Gastrocnemius medialis (tissue), 4 donors: Measurements from ENCODE around the gene NCL. TPM values are rescaled to one million over a fixed set of nuclear protein-coding genes. Genes with fewer than 3 reads are reported as not detected.

Source experiments
- ATAC-seq, 2 donors: fragments of 150-250 bp; one replicate each; pipeline ENCODE4 v1.9.1; 2016
- DNase-seq, 2 donors: peaks; one replicate each; pipeline ENCODE4 v3.0.0-alpha.2; 2019
- H3K27ac ChIP-seq, 4 donors: fragments of 200-600 bp; sonication (generic); 1 replicate in 1 of 4; 2 replicates in 3 of 4; pipeline ENCODE4 v1.5.1; 2016 to 2018; ENCODE audit warnings: mild to moderate bottlenecking in 2 of 4, moderate library complexity in 1 of 4
- H3K27me3 ChIP-seq, 3 donors: fragments of 200-600 bp; sonication (generic) in 2 of 3; 1 replicate in 1 of 3; 2 replicates in 2 of 3; pipeline versions ENCODE4 v1.5.1 to v1.6.0; 2016 to 2019; ENCODE audit warnings: mild to moderate bottlenecking in 1 of 3, moderate library complexity in 1 of 3
- H3K36me3 ChIP-seq, 2 donors: fragments of 200-600 bp; sonication (generic) in 1 of 2; one replicate each; pipeline ENCODE4 v1.5.1; 2017 to 2018
- H3K4me1 ChIP-seq, 2 donors: fragments of 200-600 bp; sonication (generic) in 1 of 2; one replicate each; pipeline ENCODE4 v1.5.1; 2016 to 2017; ENCODE audit warnings: mild to moderate bottlenecking in 2 of 2
- H3K4me3 ChIP-seq, 4 donors: fragments of 200-600 bp; sonication (generic) in 3 of 4; 1 replicate in 1 of 4; 2 replicates in 3 of 4; pipeline ENCODE4 v1.5.1; 2016 to 2019; ENCODE audit warnings: mild to moderate bottlenecking in 2 of 4
- H3K9me3 ChIP-seq, 3 donors: fragments of 200-600 bp; sonication (generic) in 2 of 3; 1 replicate in 1 of 3; 2 replicates in 2 of 3; pipeline ENCODE4 v1.5.1; 2016 to 2019
- POLR2A ChIP-seq, 2 donors: fragments of 450-650 bp; IDR thresholded peaks; one replicate each; pipeline ENCODE4 v1.6.1; 2017; ENCODE audit warnings: antibody characterized with exemption in 2 of 2, mild to moderate bottlenecking in 2 of 2, moderate library complexity in 2 of 2
- in situ Hi-C, 4 donors: fragments of 200-750 bp; cut with MboI; loops; one replicate each; pipeline versions ENCODE4 v1.15.0 to v1.8.0; 2017; ENCODE audit warnings: low sequenced_read_pairs in 4 of 4
- intact Hi-C: fragments of 100-400 bp; cut with DNase I; formaldehyde crosslinking; loops from one replicate; pipeline ENCODE4 v1.15.1; 2023; ENCODE audit warnings: low total_unique reads
- total RNA-seq, 4 donors: library from RNA; depleted of rRNA; stranded (reverse); fragments of >200 nt; gene quantifications; one replicate each; pipeline versions ENCODE4 v1.1.0 to v1.2.3, GENCODE V29; 2016
- TF ChIP-seq, protein P1 (sequence below), 5 experiments: fragments of 450-650 bp in 3 of 5; fragments of 200-600 bp in 2 of 5; sonication (generic) in 2 of 5; IDR thresholded peaks in 4 of 5; conservative IDR thresholded peaks in 1 of 5; 1 replicate in 4 of 5; 2 replicates in 1 of 5; pipeline ENCODE4 v1.5.1; 2016 to 2019; ENCODE audit warnings: antibody characterized with exemption in 5 of 5, mild to moderate bottlenecking in 3 of 5, moderate library complexity in 3 of 5

The NCL gene
- total RNA-seq, 4 donors from 2014 or later: 48.8 to 174 (median 124) TPM

DNA sequence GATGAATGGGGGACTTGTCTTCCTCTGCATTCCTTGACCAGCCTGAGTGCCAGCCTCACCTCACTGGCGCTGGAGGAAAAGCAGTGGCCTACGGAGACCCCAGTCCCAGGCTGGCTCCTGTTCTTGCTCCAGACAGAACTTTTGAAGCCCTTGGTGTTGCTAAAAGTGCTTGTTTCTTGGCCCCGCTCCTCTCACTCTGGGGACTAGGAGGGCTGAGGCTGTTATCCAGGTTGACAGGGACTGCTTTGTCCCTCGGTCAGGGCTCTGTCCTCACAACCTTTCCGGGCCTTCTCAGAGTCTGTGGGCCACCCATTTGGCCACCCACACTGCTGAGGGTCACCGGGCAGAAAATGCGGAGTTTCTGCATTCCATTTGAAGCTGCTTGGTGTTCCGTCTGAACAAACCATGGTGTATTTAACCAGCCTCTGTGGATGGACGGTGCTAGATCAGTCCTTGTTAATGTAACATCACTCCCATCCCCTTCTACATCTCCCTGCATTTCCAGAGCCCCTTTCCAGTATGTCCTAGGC is 43.2 kb downstream of the NCL start:
- no peak overlapping the region for H3K27ac ChIP-seq
- no peak overlapping the region for H3K4me3 ChIP-seq
- no peaks in the 10 kb centered on the region for H3K4me1 ChIP-seq
- H3K36me3 ChIP-seq: no peaks in the 10 kb centered on the region
- ATAC-seq: no peak
- no peak for DNase-seq
- intact Hi-C loops: no loop called here
- in situ Hi-C loops: loop anchor here in 2 of 4 donors (25.0 kb wide), 2 partner anchors 184 to 309 kb away; no protein-coding TSS in a partner anchor
- H3K27me3 ChIP-seq: peaks cover 0 to 4% (median 3%) of the 10 kb centered on the region in 3 donors
- TF ChIP-seq, protein P1, sequence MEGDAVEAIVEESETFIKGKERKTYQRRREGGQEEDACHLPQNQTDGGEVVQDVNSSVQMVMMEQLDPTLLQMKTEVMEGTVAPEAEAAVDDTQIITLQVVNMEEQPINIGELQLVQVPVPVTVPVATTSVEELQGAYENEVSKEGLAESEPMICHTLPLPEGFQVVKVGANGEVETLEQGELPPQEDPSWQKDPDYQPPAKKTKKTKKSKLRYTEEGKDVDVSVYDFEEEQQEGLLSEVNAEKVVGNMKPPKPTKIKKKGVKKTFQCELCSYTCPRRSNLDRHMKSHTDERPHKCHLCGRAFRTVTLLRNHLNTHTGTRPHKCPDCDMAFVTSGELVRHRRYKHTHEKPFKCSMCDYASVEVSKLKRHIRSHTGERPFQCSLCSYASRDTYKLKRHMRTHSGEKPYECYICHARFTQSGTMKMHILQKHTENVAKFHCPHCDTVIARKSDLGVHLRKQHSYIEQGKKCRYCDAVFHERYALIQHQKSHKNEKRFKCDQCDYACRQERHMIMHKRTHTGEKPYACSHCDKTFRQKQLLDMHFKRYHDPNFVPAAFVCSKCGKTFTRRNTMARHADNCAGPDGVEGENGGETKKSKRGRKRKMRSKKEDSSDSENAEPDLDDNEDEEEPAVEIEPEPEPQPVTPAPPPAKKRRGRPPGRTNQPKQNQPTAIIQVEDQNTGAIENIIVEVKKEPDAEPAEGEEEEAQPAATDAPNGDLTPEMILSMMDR (IDR thresholded peaks at IDR 0.05 in 4 of 5, conservative IDR thresholded peaks at IDR 0.05 in 1 of 5): no peak
- no peak for TF ChIP-seq POLR2A (IDR thresholded peaks at IDR 0.05)
- no peaks in the 10 kb centered on the region for H3K9me3 ChIP-seq

DNA sequence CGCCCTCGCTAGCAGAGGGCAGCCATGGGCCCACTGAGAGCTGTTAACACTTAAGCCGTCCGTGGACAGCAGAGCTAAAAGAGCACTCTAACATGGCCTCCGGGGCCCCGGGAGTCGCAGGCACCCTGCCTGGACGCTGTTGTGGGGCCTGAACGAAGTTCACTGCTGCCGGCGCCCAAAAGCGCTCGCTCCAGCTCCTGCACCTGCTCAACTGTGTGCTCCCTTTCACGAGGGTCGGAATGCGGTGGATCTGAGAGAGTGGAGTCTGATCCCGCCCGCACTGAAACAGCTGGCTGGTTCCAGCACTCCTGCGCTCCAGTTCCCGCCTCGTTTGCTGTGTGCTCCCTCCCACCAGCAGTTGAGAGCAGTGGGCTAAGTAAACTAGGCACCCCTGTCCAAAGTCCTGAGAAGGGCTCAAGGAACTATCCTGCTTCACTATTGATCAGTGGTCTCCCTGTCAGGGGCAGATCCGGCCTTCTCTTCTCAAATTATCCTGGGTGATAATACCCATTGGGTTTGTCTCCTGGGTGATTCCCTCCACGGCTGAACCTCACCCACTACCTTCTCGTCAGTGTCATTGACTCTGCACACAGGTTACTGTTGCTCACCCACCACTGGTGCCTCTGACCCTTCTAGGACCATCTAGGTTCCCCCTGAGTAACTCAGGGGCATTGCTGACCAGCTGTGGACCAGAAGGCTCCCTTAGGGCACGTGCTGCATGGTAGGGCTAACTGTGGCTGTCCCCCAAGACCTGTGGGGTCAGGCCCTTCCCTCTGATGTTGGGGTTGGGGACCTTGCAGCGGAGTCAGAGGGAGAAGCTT is 45.3 kb downstream of the NCL start:
- TF ChIP-seq, protein P1 (IDR thresholded peaks at IDR 0.05 in 4 of 5, conservative IDR thresholded peaks at IDR 0.05 in 1 of 5): no peak
- TF ChIP-seq POLR2A (IDR thresholded peaks at IDR 0.05): no peak
- H3K9me3 ChIP-seq: no peaks in the 10 kb centered on the region
- H3K27me3 ChIP-seq: peaks cover 0 to 10% (median 4%) of the 10 kb centered on the region in 3 donors
- H3K27ac ChIP-seq: no peak overlapping the region
- H3K4me1 ChIP-seq: no peaks in the 10 kb centered on the region
- no peak for DNase-seq
- in situ Hi-C loops: loop anchor here in 3 of 4 donors (10.0 to 25.0 kb wide), 3 partner anchors 182 to 314 kb away; no protein-coding TSS in a partner anchor
- intact Hi-C loops: loop anchor here (10.0 kb wide), 1 partner anchor 124 kb away; no protein-coding TSS in a partner anchor
- no peaks in the 10 kb centered on the region for H3K36me3 ChIP-seq
- no peak for ATAC-seq
- H3K4me3 ChIP-seq: no peak overlapping the region

DNA sequence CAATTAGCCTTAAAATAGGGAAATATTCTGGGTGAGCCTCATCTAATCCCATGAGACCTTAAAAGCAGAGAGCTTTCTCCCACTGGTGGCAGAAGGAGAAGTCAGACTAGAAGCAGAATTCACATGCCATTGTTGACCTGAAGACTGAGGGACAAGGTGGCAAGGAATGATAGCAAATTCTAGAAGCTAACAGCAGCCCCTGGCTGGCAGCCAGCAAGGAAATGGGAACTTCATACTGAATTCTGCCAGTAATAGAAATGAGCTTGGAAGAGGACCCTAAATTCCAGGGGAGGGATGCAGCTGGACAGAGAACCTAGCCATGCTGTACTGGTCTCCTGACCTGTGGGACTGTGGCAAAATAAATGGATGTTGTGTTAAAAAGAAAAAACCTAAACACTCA is 49.3 kb downstream of the NCL start:
- no peak overlapping the region for H3K4me3 ChIP-seq
- in situ Hi-C loops: loop anchor here in 3 of 4 donors (10.0 to 25.0 kb wide), 3 partner anchors 178 to 310 kb away; no protein-coding TSS in a partner anchor
- H3K27me3 ChIP-seq: peaks cover 0 to 10% (median 4%) of the 10 kb centered on the region in 3 donors
- TF ChIP-seq, protein P1 (IDR thresholded peaks at IDR 0.05 in 4 of 5, conservative IDR thresholded peaks at IDR 0.05 in 1 of 5): no peak
- TF ChIP-seq POLR2A (IDR thresholded peaks at IDR 0.05): no peak
- intact Hi-C loops: loop anchor here (10.0 kb wide), 1 partner anchor 120 kb away; no protein-coding TSS in a partner anchor
- ATAC-seq (no peak), DNase-seq (no peak)
- H3K4me1 ChIP-seq: peaks cover 0 to 5% of the 10 kb centered on the region in 2 donors
- no peaks in the 10 kb centered on the region for H3K36me3 ChIP-seq
- H3K9me3 ChIP-seq: no peaks in the 10 kb centered on the region
- no peak overlapping the region for H3K27ac ChIP-seq

DNA sequence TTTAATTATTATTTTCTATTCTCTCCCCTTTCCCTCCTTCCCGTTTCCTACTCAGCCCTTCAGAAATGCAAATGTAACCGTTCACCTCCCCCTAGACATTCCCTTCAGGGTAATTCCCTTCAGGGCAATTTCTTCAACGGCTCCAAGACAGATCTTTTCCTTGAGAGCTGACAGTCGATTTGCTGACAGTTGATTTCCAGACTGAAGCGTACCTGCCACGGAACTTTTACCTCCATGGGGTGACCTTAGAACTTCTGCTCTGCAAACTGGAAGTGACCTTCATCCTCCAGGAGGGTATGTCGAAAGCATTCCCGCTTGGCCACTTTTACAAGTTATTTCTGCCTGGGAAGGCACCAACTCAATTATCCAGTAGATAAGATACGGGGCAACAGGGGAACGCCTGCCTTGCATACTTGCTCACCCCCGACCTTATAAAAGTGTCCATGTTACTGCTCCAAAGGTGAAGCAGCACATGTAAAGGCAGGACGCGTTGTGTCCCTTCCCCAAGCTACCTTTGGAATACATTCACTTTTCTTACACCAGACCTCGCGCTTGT is 50.3 kb downstream of the NCL start:
- DNase-seq (no peak), ATAC-seq (no peak)
- intact Hi-C loops: loop anchor here (2.0 to 10.0 kb wide), 2 partner anchors 119 to 187 kb away; no protein-coding TSS in a partner anchor
- Histone ChIP-seq H3K4me3 (no peak overlapping the region), H3K9me3 (no peaks in the 10 kb centered on the region), H3K27me3 (peaks cover 0 to 7% (median 4%) of the 10 kb centered on the region in 3 donors), H3K4me1 (peaks cover 0 to 5% of the 10 kb centered on the region in 2 donors), H3K27ac (no peak overlapping the region), H3K36me3 (no peaks in the 10 kb centered on the region)
- TF ChIP-seq, protein P1 (IDR thresholded peaks at IDR 0.05 in 4 of 5, conservative IDR thresholded peaks at IDR 0.05 in 1 of 5): no peak
- no peak for TF ChIP-seq POLR2A (IDR thresholded peaks at IDR 0.05)
- in situ Hi-C loops: loop anchor here in 3 of 4 donors (5.0 to 25.0 kb wide), 4 partner anchors 177 to 309 kb away; no protein-coding TSS in a partner anchor
